H1 (cell line): Measurements from ENCODE around the gene FBXW5. TPM values are rescaled to one million over a fixed set of nuclear protein-coding genes. Genes with fewer than 3 reads are reported as not detected.

Source experiments
- CEBPB ChIP-seq: IDR thresholded peaks from 2 replicates; pipeline ENCODE4 v1.6.1; 2012; ENCODE audit warnings: low read depth, low read length
- HDAC2 ChIP-seq, 2 experiments: fragments of 300-600 bp in 1 of 2; sonication (generic) in 1 of 2; IDR thresholded peaks; 2 replicates each; pipeline ENCODE4 v1.6.1; 2011 to 2012; ENCODE audit warnings: low read depth in 2 of 2, low read length in 2 of 2, mild to moderate bottlenecking in 2 of 2, moderate library complexity in 2 of 2, borderline replicate concordance in 1 of 2, inconsistent platforms in 1 of 2
- SIX5 ChIP-seq: IDR thresholded peaks from 2 replicates; pipeline ENCODE4 v1.6.1; 2011; ENCODE audit warnings: mild to moderate bottlenecking, low read depth, low read length
- polyA plus RNA-seq, 7 experiments: library from polyadenylated mRNA; depleted of rRNA in 3 of 7; stranded (reverse) in 5 of 7; unstranded in 2 of 7; fragments of >200 nt in 5 of 7; fragments of 200-250 nt in 2 of 7; gene quantifications; 1 replicate in 5 of 7; 2 replicates in 1 of 7; 4 replicates in 1 of 7; pipeline versions ENCODE4 v1.2.1 to v1.2.3, GENCODE V29; 2011 to 2013; ENCODE audit warnings: missing spikeins in 2 of 7, mixed read lengths in 2 of 7
- total RNA-seq: library from RNA; stranded (reverse); fragmentation: NEBNext Ultra II Directional; extraction: Animal tissue kit (Norgen Biotek cat#: 25700); gene quantifications from 2 replicates; pipeline ENCODE4 v1.2.1, GENCODE V29; 2021
- TF ChIP-seq, protein P1 (sequence below): fragments of 300-600 bp; sonication (generic); IDR thresholded peaks from 2 replicates; pipeline ENCODE4 v1.7.1; 2012; ENCODE audit warnings: low read length, moderate library complexity, mild to moderate bottlenecking, inconsistent platforms; ENCODE audit not compliant: insufficient replicate concordance
- TF ChIP-seq, protein P2 (sequence below), 3 experiments: IDR thresholded peaks; 1 replicate in 2 of 3; 2 replicates in 1 of 3; pipeline versions ENCODE4 v1.5.1 to v1.6.1; 2011; ENCODE audit warnings: low read length in 3 of 3, mild to moderate bottlenecking in 3 of 3, inconsistent platforms in 2 of 3, low read depth in 1 of 3, moderate library complexity in 1 of 3; ENCODE audit not compliant: insufficient read depth in 1 of 3; ENCODE audit errors: control extremely low read depth in 1 of 3

The FBXW5 gene
- total and polyA plus RNA-seq, 2 of the 8 experiments (the other 6 are each of a cell fraction or from before 2014, with no cell fraction given) = 49.0 to 71.0 TPM

DNA sequence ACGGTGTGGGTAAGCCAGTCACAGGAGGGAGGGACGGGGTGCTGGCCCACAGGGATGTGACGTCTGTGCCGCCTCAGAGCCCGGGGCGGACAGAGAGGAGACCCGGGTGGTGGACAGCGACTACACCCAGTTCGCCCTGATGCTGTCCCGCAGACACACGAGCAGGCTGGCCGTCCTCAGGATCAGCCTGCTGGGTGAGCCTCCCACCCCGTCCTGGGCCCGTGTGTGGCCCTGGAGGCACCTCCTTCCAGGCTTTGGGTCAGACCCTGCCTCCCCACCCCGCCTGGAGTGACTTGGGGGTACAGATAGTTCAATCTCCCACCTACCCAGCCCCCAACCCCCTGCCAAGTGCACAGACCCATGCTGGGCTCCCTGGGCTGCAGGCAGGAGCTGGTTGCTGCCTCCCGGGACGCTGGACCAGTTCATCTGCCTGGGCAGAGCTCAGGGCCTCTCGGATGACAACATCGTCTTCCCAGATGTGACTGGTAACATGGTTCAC is 9.3 kb upstream of the FBXW5 start (continued):
- TF ChIP-seq, protein P1, sequence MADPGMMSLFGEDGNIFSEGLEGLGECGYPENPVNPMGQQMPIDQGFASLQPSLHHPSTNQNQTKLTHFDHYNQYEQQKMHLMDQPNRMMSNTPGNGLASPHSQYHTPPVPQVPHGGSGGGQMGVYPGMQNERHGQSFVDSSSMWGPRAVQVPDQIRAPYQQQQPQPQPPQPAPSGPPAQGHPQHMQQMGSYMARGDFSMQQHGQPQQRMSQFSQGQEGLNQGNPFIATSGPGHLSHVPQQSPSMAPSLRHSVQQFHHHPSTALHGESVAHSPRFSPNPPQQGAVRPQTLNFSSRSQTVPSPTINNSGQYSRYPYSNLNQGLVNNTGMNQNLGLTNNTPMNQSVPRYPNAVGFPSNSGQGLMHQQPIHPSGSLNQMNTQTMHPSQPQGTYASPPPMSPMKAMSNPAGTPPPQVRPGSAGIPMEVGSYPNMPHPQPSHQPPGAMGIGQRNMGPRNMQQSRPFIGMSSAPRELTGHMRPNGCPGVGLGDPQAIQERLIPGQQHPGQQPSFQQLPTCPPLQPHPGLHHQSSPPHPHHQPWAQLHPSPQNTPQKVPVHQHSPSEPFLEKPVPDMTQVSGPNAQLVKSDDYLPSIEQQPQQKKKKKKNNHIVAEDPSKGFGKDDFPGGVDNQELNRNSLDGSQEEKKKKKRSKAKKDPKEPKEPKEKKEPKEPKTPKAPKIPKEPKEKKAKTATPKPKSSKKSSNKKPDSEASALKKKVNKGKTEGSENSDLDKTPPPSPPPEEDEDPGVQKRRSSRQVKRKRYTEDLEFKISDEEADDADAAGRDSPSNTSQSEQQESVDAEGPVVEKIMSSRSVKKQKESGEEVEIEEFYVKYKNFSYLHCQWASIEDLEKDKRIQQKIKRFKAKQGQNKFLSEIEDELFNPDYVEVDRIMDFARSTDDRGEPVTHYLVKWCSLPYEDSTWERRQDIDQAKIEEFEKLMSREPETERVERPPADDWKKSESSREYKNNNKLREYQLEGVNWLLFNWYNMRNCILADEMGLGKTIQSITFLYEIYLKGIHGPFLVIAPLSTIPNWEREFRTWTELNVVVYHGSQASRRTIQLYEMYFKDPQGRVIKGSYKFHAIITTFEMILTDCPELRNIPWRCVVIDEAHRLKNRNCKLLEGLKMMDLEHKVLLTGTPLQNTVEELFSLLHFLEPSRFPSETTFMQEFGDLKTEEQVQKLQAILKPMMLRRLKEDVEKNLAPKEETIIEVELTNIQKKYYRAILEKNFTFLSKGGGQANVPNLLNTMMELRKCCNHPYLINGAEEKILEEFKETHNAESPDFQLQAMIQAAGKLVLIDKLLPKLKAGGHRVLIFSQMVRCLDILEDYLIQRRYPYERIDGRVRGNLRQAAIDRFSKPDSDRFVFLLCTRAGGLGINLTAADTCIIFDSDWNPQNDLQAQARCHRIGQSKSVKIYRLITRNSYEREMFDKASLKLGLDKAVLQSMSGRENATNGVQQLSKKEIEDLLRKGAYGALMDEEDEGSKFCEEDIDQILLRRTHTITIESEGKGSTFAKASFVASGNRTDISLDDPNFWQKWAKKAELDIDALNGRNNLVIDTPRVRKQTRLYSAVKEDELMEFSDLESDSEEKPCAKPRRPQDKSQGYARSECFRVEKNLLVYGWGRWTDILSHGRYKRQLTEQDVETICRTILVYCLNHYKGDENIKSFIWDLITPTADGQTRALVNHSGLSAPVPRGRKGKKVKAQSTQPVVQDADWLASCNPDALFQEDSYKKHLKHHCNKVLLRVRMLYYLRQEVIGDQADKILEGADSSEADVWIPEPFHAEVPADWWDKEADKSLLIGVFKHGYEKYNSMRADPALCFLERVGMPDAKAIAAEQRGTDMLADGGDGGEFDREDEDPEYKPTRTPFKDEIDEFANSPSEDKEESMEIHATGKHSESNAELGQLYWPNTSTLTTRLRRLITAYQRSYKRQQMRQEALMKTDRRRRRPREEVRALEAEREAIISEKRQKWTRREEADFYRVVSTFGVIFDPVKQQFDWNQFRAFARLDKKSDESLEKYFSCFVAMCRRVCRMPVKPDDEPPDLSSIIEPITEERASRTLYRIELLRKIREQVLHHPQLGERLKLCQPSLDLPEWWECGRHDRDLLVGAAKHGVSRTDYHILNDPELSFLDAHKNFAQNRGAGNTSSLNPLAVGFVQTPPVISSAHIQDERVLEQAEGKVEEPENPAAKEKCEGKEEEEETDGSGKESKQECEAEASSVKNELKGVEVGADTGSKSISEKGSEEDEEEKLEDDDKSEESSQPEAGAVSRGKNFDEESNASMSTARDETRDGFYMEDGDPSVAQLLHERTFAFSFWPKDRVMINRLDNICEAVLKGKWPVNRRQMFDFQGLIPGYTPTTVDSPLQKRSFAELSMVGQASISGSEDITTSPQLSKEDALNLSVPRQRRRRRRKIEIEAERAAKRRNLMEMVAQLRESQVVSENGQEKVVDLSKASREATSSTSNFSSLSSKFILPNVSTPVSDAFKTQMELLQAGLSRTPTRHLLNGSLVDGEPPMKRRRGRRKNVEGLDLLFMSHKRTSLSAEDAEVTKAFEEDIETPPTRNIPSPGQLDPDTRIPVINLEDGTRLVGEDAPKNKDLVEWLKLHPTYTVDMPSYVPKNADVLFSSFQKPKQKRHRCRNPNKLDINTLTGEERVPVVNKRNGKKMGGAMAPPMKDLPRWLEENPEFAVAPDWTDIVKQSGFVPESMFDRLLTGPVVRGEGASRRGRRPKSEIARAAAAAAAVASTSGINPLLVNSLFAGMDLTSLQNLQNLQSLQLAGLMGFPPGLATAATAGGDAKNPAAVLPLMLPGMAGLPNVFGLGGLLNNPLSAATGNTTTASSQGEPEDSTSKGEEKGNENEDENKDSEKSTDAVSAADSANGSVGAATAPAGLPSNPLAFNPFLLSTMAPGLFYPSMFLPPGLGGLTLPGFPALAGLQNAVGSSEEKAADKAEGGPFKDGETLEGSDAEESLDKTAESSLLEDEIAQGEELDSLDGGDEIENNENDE = no peak
- TF ChIP-seq HDAC2 (IDR thresholded peaks at IDR 0.05; ENCODE audit: borderline replicate concordance in 1 of 2, low read depth in 2 of 2, low read length in 2 of 2) (no peak), SIX5 (no peak), CEBPB (no peak)
- TF ChIP-seq, protein P2, sequence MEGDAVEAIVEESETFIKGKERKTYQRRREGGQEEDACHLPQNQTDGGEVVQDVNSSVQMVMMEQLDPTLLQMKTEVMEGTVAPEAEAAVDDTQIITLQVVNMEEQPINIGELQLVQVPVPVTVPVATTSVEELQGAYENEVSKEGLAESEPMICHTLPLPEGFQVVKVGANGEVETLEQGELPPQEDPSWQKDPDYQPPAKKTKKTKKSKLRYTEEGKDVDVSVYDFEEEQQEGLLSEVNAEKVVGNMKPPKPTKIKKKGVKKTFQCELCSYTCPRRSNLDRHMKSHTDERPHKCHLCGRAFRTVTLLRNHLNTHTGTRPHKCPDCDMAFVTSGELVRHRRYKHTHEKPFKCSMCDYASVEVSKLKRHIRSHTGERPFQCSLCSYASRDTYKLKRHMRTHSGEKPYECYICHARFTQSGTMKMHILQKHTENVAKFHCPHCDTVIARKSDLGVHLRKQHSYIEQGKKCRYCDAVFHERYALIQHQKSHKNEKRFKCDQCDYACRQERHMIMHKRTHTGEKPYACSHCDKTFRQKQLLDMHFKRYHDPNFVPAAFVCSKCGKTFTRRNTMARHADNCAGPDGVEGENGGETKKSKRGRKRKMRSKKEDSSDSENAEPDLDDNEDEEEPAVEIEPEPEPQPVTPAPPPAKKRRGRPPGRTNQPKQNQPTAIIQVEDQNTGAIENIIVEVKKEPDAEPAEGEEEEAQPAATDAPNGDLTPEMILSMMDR (IDR thresholded peaks at IDR 0.05; ENCODE audit: control extremely low read depth in 1 of 3, insufficient read depth in 1 of 3, low read depth in 1 of 3, low read length in 3 of 3) = no peak
